GM06990 (cell line): ENCODE results near the gene PID1.

Experiments used
- DNase-seq: peaks from one replicate; pipeline ENCODE4 v3.0.0-alpha.2; 2011; ENCODE audit not compliant: insufficient read length; ENCODE audit errors: extremely low read depth
- H3K27me3 ChIP-seq: replicated peaks from 2 replicates; pipeline ENCODE4 v1.6.0; 2011; ENCODE audit warnings: low read length; ENCODE audit not compliant: control insufficient read depth, insufficient read depth
- H3K36me3 ChIP-seq: 2 replicates; pipeline ENCODE4 v1.5.1; 2011; ENCODE audit warnings: low read length; ENCODE audit not compliant: control insufficient read depth, insufficient read depth
- H3K4me3 ChIP-seq: replicated peaks from 2 replicates; pipeline ENCODE4 v1.5.1; 2011; ENCODE audit warnings: low read depth, mild to moderate bottlenecking, control low read depth, low read length
- CTCF ChIP-seq: IDR thresholded peaks from 2 replicates; pipeline ENCODE4 v1.5.1; 2011; ENCODE audit warnings: low read length, control low read depth, mild to moderate bottlenecking, inconsistent platforms; ENCODE audit not compliant: insufficient read depth, poor library complexity, severe bottlenecking

PID1 gene

GRCh38 chr2:229269941-229270340 is 1.1 kb downstream of the PID1 start:
- no peaks in the 10 kb centered on the region for H3K36me3 ChIP-seq
- TF ChIP-seq CTCF, result no peak
- no peak for DNase-seq

DNA sequence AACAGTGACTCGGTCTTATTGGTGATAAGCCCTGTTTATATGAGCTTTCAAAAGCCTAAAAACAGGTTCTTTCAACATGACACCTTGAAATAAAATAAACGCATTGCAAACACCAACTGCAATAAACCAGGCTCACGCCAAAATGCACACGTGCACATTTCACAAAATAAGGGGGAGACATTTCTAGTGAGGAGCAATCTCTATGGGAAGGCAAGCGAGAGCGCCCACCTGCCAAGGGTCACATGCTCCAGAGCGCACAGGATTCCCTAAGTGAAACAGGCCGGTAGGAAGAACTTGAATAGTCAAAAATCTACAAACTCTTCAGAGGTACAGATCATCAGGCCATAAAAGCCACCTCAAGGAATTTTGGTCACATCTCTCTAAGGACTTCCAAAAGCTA is 1.9 kb downstream of the PID1 start:
- no peak for TF ChIP-seq CTCF
- Histone ChIP-seq H3K36me3 (no peaks in the 10 kb centered on the region), H3K27me3 (peaks cover 3% of the 10 kb centered on the region), H3K4me3 (no peak overlapping the region)
- no peak for DNase-seq

More at GRCh38 chr2:229269941-229270340, 1.1 kb downstream of the PID1 start:
- Histone ChIP-seq H3K27me3 (peaks cover 3% of the 10 kb centered on the region), H3K4me3 (no peak overlapping the region)

- DNase-seq, result no peak
- H3K36me3 ChIP-seq, result no peaks in the 10 kb centered on the region
- TF ChIP-seq CTCF, result no peak
- H3K4me3 ChIP-seq, result no peak overlapping the region
- peaks cover 3% of the 10 kb centered on the region for H3K27me3 ChIP-seq
Measured at GRCh38 chr2:229268626-229269025, 2.5 kb downstream of the PID1 start.

DNA sequence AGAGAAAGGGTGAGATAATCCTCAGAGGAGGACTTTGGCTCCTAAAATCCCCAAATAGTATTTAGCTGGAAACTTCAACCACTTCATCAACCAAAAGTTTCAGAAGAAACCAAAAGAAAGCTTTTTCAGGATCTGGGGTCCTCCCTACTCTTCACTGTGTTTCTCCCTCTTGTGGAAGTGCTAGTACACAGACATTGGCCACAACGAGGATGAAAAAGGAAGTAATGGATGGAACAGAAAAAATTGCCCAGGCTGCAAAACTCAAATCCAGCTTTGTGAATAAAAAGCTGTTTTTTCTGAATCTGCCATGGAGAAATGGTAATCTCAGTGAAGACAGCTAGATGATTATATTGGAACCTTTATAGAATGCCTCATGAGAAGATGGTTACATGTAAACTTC is 4.0 kb downstream of the PID1 start:
- no peak for DNase-seq
- no peak for TF ChIP-seq CTCF
- no peak overlapping the region for H3K4me3 ChIP-seq
- H3K27me3 ChIP-seq, result peaks cover 3% of the 10 kb centered on the region
- no peaks in the 10 kb centered on the region for H3K36me3 ChIP-seq

- Histone ChIP-seq H3K27me3 (peaks cover 3% of the 10 kb centered on the region), H3K36me3 (no peaks in the 10 kb centered on the region), H3K4me3 (no peak overlapping the region)
- TF ChIP-seq CTCF, result no peak
- no peak for DNase-seq
Measured at GRCh38 chr2:229265727-229266126, 5.4 kb downstream of the PID1 start.

DNA sequence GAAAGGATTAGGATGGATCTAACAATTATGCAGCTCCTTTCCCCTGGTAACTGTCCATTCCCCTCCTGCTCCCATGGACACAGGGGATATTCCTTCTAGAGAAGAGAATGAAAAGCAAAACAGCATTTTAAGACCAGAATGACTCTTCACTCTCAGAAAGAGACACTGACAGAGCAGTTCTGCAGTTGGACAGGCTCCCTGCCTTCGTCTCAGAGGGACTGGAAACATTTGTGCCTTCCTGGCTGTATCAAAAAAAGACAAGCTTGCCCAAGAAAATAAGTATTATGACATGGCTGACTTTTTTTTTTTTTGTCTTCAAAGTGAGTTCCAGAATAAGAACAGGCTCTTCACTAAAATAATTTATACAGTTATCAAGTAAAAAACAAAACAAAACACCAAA is 9.5 kb downstream of the PID1 start:
- TF ChIP-seq CTCF, result no peak
- no peaks in the 10 kb centered on the region for H3K36me3 ChIP-seq

More for the DNA sequence above, 9.5 kb downstream of the PID1 start:
- Histone ChIP-seq H3K27me3 (no peaks in the 10 kb centered on the region; the same call in 1 of the 2 replicates), H3K4me3 (no peak overlapping the region)
- DNase-seq, result no peak
